Ishikawa (cell line): ENCODE results near the gene PLD6.

Source experiments
- CEBPB ChIP-seq: IDR thresholded peaks from 2 replicates; pipeline ENCODE4 v1.6.1; 2012
- CREB1 ChIP-seq: IDR thresholded peaks from 2 replicates; pipeline ENCODE4 v1.6.1; 2012; ENCODE audit warnings: low read depth
- EGR1 ChIP-seq: IDR thresholded peaks from 2 replicates; pipeline ENCODE4 v1.6.1; 2012
- EP300 ChIP-seq: IDR thresholded peaks from 2 replicates; pipeline ENCODE4 v1.6.1; 2012; ENCODE audit warnings: borderline replicate concordance
- NFIC ChIP-seq: IDR thresholded peaks from 2 replicates; pipeline ENCODE4 v1.6.1; 2012
- RAD21 ChIP-seq: IDR thresholded peaks from 2 replicates; pipeline ENCODE4 v1.6.1; 2012; ENCODE audit warnings: low read depth
- TAF1 ChIP-seq: IDR thresholded peaks from 2 replicates; pipeline ENCODE4 v1.6.1; 2012; ENCODE audit warnings: low read depth, mild to moderate bottlenecking
- TEAD4 ChIP-seq: IDR thresholded peaks from 2 replicates; pipeline ENCODE4 v1.6.1; 2012
- YY1 ChIP-seq: IDR thresholded peaks from 2 replicates; pipeline ENCODE4 v1.6.1; 2012; ENCODE audit warnings: low read depth
- TF ChIP-seq, protein P1 (sequence below): IDR thresholded peaks from 2 replicates; pipeline ENCODE4 v1.6.1; 2012; ENCODE audit warnings: low read depth, mild to moderate bottlenecking
- TF ChIP-seq, protein P2 (sequence below): IDR thresholded peaks from 2 replicates; pipeline ENCODE4 v1.6.1; 2012
- TF ChIP-seq, protein P3 (sequence below): IDR thresholded peaks from 2 replicates; pipeline ENCODE4 v1.6.1; 2012

DNA sequence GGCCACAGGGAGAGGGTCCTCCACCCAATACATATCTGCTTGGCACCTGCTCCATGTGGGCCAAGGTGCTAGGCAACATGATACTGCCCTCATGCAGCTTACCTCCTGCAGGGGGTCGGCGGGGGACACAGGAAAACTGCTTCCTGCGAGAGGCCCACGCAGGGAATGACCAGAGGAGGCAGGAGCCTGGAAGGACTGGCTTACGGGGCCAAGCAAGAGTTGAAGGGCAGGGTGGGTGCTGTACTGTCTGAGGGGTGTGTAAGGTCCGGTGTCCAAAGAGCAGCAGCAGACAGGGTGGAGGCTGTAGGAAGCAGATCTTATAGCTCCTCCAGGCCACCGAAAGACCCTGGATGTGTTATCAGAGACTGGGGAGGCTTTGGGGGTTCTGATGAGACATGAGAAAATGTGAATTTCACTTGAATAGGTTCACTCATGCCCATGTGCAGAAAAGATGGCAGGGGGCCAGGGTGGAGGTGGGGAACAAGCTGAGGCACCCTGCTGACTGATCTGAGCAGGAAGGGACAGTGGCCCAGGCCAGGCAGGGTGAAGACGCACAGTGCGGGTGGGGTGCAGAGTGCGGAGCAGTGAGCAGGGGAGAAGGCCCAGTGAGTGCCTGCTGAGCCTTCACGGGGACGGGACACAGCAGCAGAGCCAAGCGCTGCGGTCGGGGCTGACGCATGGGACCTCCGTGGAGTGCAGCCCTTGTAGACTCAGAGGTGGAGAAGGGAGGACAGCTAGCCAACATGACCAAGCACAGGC lies 22.6 kb upstream of the PLD6 start:
- TF ChIP-seq CREB1 (no peak), CEBPB (no peak), TAF1 (no peak), EGR1 (no peak), RAD21 (no peak), YY1 (no peak), EP300 (no peak), TEAD4 (no peak), NFIC (no peak)
- TF ChIP-seq, protein P1, sequence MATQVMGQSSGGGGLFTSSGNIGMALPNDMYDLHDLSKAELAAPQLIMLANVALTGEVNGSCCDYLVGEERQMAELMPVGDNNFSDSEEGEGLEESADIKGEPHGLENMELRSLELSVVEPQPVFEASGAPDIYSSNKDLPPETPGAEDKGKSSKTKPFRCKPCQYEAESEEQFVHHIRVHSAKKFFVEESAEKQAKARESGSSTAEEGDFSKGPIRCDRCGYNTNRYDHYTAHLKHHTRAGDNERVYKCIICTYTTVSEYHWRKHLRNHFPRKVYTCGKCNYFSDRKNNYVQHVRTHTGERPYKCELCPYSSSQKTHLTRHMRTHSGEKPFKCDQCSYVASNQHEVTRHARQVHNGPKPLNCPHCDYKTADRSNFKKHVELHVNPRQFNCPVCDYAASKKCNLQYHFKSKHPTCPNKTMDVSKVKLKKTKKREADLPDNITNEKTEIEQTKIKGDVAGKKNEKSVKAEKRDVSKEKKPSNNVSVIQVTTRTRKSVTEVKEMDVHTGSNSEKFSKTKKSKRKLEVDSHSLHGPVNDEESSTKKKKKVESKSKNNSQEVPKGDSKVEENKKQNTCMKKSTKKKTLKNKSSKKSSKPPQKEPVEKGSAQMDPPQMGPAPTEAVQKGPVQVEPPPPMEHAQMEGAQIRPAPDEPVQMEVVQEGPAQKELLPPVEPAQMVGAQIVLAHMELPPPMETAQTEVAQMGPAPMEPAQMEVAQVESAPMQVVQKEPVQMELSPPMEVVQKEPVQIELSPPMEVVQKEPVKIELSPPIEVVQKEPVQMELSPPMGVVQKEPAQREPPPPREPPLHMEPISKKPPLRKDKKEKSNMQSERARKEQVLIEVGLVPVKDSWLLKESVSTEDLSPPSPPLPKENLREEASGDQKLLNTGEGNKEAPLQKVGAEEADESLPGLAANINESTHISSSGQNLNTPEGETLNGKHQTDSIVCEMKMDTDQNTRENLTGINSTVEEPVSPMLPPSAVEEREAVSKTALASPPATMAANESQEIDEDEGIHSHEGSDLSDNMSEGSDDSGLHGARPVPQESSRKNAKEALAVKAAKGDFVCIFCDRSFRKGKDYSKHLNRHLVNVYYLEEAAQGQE = no peak
- TF ChIP-seq, protein P2, sequence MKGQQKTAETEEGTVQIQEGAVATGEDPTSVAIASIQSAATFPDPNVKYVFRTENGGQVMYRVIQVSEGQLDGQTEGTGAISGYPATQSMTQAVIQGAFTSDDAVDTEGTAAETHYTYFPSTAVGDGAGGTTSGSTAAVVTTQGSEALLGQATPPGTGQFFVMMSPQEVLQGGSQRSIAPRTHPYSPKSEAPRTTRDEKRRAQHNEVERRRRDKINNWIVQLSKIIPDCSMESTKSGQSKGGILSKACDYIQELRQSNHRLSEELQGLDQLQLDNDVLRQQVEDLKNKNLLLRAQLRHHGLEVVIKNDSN = no peak
- TF ChIP-seq, protein P3, sequence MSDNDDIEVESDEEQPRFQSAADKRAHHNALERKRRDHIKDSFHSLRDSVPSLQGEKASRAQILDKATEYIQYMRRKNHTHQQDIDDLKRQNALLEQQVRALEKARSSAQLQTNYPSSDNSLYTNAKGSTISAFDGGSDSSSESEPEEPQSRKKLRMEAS = no peak
